HFF-Myc (cell line): ENCODE data around the gene FIP1L1.

Source experiments
- DNase-seq: peaks from one replicate; pipeline ENCODE4 v3.0.0-alpha.2; 2011; ENCODE audit warnings: low read depth; ENCODE audit errors: extremely low read depth
- H3K4me3 ChIP-seq: replicated peaks from 2 replicates; pipeline ENCODE4 v1.5.1; 2011; ENCODE audit warnings: low read depth, mild to moderate bottlenecking, control low read depth, low read length
- TF ChIP-seq, protein P1 (sequence below): IDR thresholded peaks from 2 replicates; pipeline ENCODE4 v1.5.1; 2012; ENCODE audit warnings: mild to moderate bottlenecking, low read depth, low read length, control low read depth; ENCODE audit errors: missing control alignments

The FIP1L1 gene

DNA sequence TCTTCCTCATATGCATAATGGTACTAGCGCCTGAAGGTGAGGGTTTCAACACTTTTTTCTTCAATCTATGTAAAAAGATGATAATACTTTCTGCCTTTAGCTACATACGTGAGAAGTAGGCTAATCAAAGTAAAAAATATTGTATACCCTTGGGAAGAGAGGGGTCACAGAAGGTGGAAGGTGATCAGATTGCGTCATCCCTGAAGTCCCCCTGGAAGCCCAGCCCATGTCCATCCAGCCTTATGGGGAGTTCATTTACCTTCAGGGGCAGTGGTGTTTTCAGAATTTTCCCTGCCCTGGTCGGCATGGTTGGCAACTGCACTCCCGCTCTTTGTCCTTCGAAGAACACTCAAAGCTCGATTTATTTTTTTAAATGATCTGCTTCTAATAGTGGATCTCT, 129.6 kb downstream of the FIP1L1 start:
- DNase-seq: no peak
- no peak overlapping the region for H3K4me3 ChIP-seq
- TF ChIP-seq, protein P1, sequence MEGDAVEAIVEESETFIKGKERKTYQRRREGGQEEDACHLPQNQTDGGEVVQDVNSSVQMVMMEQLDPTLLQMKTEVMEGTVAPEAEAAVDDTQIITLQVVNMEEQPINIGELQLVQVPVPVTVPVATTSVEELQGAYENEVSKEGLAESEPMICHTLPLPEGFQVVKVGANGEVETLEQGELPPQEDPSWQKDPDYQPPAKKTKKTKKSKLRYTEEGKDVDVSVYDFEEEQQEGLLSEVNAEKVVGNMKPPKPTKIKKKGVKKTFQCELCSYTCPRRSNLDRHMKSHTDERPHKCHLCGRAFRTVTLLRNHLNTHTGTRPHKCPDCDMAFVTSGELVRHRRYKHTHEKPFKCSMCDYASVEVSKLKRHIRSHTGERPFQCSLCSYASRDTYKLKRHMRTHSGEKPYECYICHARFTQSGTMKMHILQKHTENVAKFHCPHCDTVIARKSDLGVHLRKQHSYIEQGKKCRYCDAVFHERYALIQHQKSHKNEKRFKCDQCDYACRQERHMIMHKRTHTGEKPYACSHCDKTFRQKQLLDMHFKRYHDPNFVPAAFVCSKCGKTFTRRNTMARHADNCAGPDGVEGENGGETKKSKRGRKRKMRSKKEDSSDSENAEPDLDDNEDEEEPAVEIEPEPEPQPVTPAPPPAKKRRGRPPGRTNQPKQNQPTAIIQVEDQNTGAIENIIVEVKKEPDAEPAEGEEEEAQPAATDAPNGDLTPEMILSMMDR: no peak

GRCh38 chr4:53507671-53508286, 130.3 kb downstream of the FIP1L1 start:
- no peak for DNase-seq
- TF ChIP-seq, protein P1: no peak
- no peak overlapping the region for H3K4me3 ChIP-seq

DNA sequence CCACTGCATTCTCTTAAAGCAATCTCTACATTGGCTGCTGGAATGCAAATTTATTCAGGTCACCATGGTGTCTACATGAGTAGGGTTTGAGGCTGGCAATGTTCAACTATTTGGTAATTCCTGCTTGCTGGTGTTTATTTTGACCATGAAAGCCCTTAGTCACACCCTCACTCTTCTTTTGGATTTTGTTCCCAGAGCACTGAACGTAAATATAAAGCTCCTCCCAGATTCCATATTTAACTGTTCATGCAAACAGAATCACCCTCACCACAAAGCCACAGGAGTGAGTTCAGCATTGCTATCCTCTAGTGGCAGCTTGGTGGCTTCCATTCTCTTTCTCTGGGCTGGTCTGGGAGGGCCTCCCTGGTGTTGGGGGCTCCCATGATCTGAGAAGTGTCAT, 131.0 kb downstream of the FIP1L1 start:
- no peak overlapping the region for H3K4me3 ChIP-seq
- no peak for DNase-seq
- TF ChIP-seq, protein P1: no peak

- TF ChIP-seq, protein P1: no peak
- H3K4me3 ChIP-seq: no peak overlapping the region
- no peak for DNase-seq
Observed at GRCh38 chr4:53510321-53510720, 132.9 kb downstream of the FIP1L1 start.
